Measurements from ENCODE around the gene STX8.

- TF ChIP-seq POLR2A (IDR thresholded peaks at IDR 0.05) (no peak), CTCF (IDR thresholded peaks at IDR 0.05) (no peak)
Measured at GRCh38 chr17:9355846-9356245, 219.8 kb downstream of the STX8 start.

All from Peyer's patch (tissue), 4 donors.